ENCODE results near the gene GNA12.

GNA12 gene

GRCh38 chr7:2781636-2782035 lies 62.5 kb downstream of the GNA12 start:
- DNase-seq (ENCODE audit: insufficient read length, low spot score) (no peak), FAIRE-seq (no peak)
- TF ChIP-seq CTCF (IDR thresholded peaks at IDR 0.05; ENCODE audit: insufficient read depth, missing control alignments) = no peak

GRCh38 chr7:2779051-2779450 lies 65.1 kb downstream of the GNA12 start:
- TF ChIP-seq CTCF (IDR thresholded peaks at IDR 0.05; ENCODE audit: insufficient read depth, missing control alignments) = no peak
- DNase-seq (ENCODE audit: insufficient read length, low spot score) (no peak), FAIRE-seq (no peak)

- TF ChIP-seq CTCF (IDR thresholded peaks at IDR 0.05; ENCODE audit: insufficient read depth, missing control alignments) = no peak
- DNase-seq (ENCODE audit: insufficient read length, low spot score) (no peak), FAIRE-seq (no peak)
Observed at GRCh38 chr7:2777898-2778535, 66.1 kb downstream of the GNA12 start.

- no peak for TF ChIP-seq CTCF (IDR thresholded peaks at IDR 0.05; ENCODE audit: insufficient read depth, missing control alignments)
- no peak for DNase-seq (ENCODE audit: insufficient read length, low spot score)
- no peak for FAIRE-seq
Observed at GRCh38 chr7:2776401-2776800, 67.7 kb downstream of the GNA12 start.

GRCh38 chr7:2775785-2776184 lies 68.3 kb downstream of the GNA12 start:
- no peak for TF ChIP-seq CTCF (IDR thresholded peaks at IDR 0.05; ENCODE audit: insufficient read depth, missing control alignments)
- DNase-seq (ENCODE audit: insufficient read length, low spot score) (no peak), FAIRE-seq (no peak)

GRCh38 chr7:2775376-2775775 lies 68.7 kb downstream of the GNA12 start:
- no peak for TF ChIP-seq CTCF (IDR thresholded peaks at IDR 0.05; ENCODE audit: insufficient read depth, missing control alignments)
- FAIRE-seq = no peak
- no peak for DNase-seq (ENCODE audit: insufficient read length, low spot score)

- no peak for TF ChIP-seq CTCF (IDR thresholded peaks at IDR 0.05; ENCODE audit: insufficient read depth, missing control alignments)
- no peak for FAIRE-seq
- no peak for DNase-seq (ENCODE audit: insufficient read length, low spot score)
Observed at GRCh38 chr7:2774935-2775334, 69.2 kb downstream of the GNA12 start.

Data from D721Med (cell line).